HEK293 (cell line): ENCODE data around the gene RHOF.

Source experiments
- FEZF1 ChIP-seq: fragments of 450-650 bp; formaldehyde crosslinking; IDR thresholded peaks from 2 replicates; pipeline ENCODE4 v1.5.1; 2016; ENCODE audit warnings: missing biosample characterization, missing genetic modification characterization
- GFI1B ChIP-seq: fragments of 450-650 bp; formaldehyde crosslinking; IDR thresholded peaks from 2 replicates; pipeline ENCODE4 v1.5.1; 2016; ENCODE audit warnings: missing biosample characterization, missing genetic modification characterization
- KLF7 ChIP-seq: fragments of 450-650 bp; formaldehyde crosslinking; IDR thresholded peaks from 2 replicates; pipeline ENCODE4 v1.5.1; 2016; ENCODE audit warnings: missing biosample characterization, missing genetic modification characterization, borderline replicate concordance
- MYNN ChIP-seq: fragments of 450-650 bp; formaldehyde crosslinking; IDR thresholded peaks from 2 replicates; pipeline ENCODE4 v1.5.1; 2016; ENCODE audit warnings: missing biosample characterization, missing genetic modification characterization, borderline replicate concordance
- PRDM6 ChIP-seq: fragments of 450-650 bp; formaldehyde crosslinking; IDR thresholded peaks from 2 replicates; pipeline ENCODE4 v1.5.1; 2017; ENCODE audit warnings: missing biosample characterization, missing genetic modification characterization
- REPIN1 ChIP-seq: fragments of 450-650 bp; formaldehyde crosslinking; IDR thresholded peaks from 2 replicates; pipeline ENCODE4 v1.5.1; 2017; ENCODE audit warnings: missing biosample characterization, missing genetic modification characterization, low read depth
- SCRT2 ChIP-seq: fragments of 450-650 bp; formaldehyde crosslinking; IDR thresholded peaks from 2 replicates; pipeline ENCODE4 v1.5.1; 2016; ENCODE audit warnings: missing biosample characterization, missing genetic modification characterization
- ZBTB1 ChIP-seq: fragments of 450-650 bp; formaldehyde crosslinking; IDR thresholded peaks from 2 replicates; pipeline ENCODE4 v1.5.1; 2016; ENCODE audit warnings: missing biosample characterization, missing genetic modification characterization
- ZFHX2 ChIP-seq: fragments of 450-650 bp; formaldehyde crosslinking; conservative IDR thresholded peaks from 2 replicates; pipeline ENCODE4 v1.5.1; 2016; ENCODE audit warnings: missing biosample characterization, missing genetic modification characterization
- ZFP3 ChIP-seq: fragments of 450-650 bp; formaldehyde crosslinking; IDR thresholded peaks from 2 replicates; pipeline ENCODE4 v1.5.1; 2016; ENCODE audit warnings: low read depth, missing biosample characterization, missing genetic modification characterization
- ZFP69B ChIP-seq: fragments of 450-650 bp; formaldehyde crosslinking; IDR thresholded peaks from 2 replicates; pipeline ENCODE4 v1.5.1; 2016; ENCODE audit warnings: missing biosample characterization, missing genetic modification characterization
- ZNF174 ChIP-seq: fragments of 450-650 bp; formaldehyde crosslinking; IDR thresholded peaks from 2 replicates; pipeline ENCODE4 v1.5.0; 2017; ENCODE audit warnings: missing biosample characterization, mild to moderate bottlenecking, missing genetic modification characterization
- ZNF221 ChIP-seq: fragments of 450-650 bp; formaldehyde crosslinking; IDR thresholded peaks from 2 replicates; pipeline ENCODE4 v1.5.1; 2017; ENCODE audit warnings: missing biosample characterization, missing genetic modification characterization, borderline replicate concordance
- ZNF335 ChIP-seq: fragments of 450-650 bp; formaldehyde crosslinking; conservative IDR thresholded peaks from 2 replicates; pipeline ENCODE4 v1.5.1; 2016; ENCODE audit warnings: missing biosample characterization, missing genetic modification characterization
- ZNF394 ChIP-seq: fragments of 450-650 bp; formaldehyde crosslinking; IDR thresholded peaks from 2 replicates; pipeline ENCODE4 v1.5.1; 2016; ENCODE audit warnings: missing biosample characterization, missing genetic modification characterization, mild to moderate bottlenecking, moderate library complexity, borderline replicate concordance
- ZNF433 ChIP-seq: fragments of 450-650 bp; formaldehyde crosslinking; IDR thresholded peaks from 2 replicates; pipeline ENCODE4 v1.5.1; 2016; ENCODE audit warnings: missing biosample characterization, missing genetic modification characterization, low read depth
- ZNF549 ChIP-seq: fragments of 450-650 bp; IDR thresholded peaks from 2 replicates; pipeline ENCODE4 v1.5.1; 2018; ENCODE audit warnings: missing biosample characterization, missing genetic modification characterization, mild to moderate bottlenecking, inconsistent platforms, moderate library complexity
- ZNF558 ChIP-seq: fragments of 450-650 bp; formaldehyde crosslinking; IDR thresholded peaks from 2 replicates; pipeline ENCODE4 v1.5.1; 2016; ENCODE audit warnings: missing biosample characterization, missing genetic modification characterization
- ZNF610 ChIP-seq: fragments of 450-650 bp; formaldehyde crosslinking; IDR thresholded peaks from 2 replicates; pipeline ENCODE4 v1.5.1; 2016; ENCODE audit warnings: missing biosample characterization, missing genetic modification characterization, borderline replicate concordance
- ZNF621 ChIP-seq: fragments of 450-650 bp; formaldehyde crosslinking; IDR thresholded peaks from 2 replicates; pipeline ENCODE4 v1.5.1; 2017; ENCODE audit warnings: missing biosample characterization, missing genetic modification characterization
- ZNF639 ChIP-seq: fragments of 450-650 bp; formaldehyde crosslinking; IDR thresholded peaks from 2 replicates; pipeline ENCODE4 v1.5.1; 2016; ENCODE audit warnings: missing biosample characterization, missing genetic modification characterization
- ZNF692 ChIP-seq: fragments of 450-650 bp; formaldehyde crosslinking; IDR thresholded peaks from 2 replicates; pipeline ENCODE4 v1.5.1; 2016; ENCODE audit warnings: missing biosample characterization, missing genetic modification characterization
- ZNF701 ChIP-seq: fragments of 450-650 bp; formaldehyde crosslinking; IDR thresholded peaks from 2 replicates; pipeline ENCODE4 v1.5.1; 2016; ENCODE audit warnings: missing biosample characterization, missing genetic modification characterization
- ZNF704 ChIP-seq: fragments of 450-650 bp; formaldehyde crosslinking; IDR thresholded peaks from 2 replicates; pipeline ENCODE4 v1.5.1; 2016; ENCODE audit warnings: missing biosample characterization, missing genetic modification characterization
- ZNF768 ChIP-seq: fragments of 450-650 bp; formaldehyde crosslinking; IDR thresholded peaks from 2 replicates; pipeline ENCODE4 v1.5.1; 2018; ENCODE audit warnings: missing biosample characterization, mild to moderate bottlenecking, missing genetic modification characterization
- ZSCAN30 ChIP-seq: fragments of 450-650 bp; IDR thresholded peaks from 2 replicates; pipeline ENCODE4 v1.5.1; 2018; ENCODE audit warnings: missing biosample characterization, mild to moderate bottlenecking, missing genetic modification characterization, moderate library complexity
- TF ChIP-seq, protein P1 (sequence below): fragments of 450-650 bp; formaldehyde crosslinking; IDR thresholded peaks from 2 replicates; pipeline ENCODE4 v1.5.1; 2016; ENCODE audit warnings: missing biosample characterization, missing genetic modification characterization, low read depth
- TF ChIP-seq, protein P2 (sequence below): fragments of 450-650 bp; formaldehyde crosslinking; IDR thresholded peaks from 2 replicates; pipeline ENCODE4 v1.5.1; 2016; ENCODE audit warnings: missing biosample characterization, missing genetic modification characterization
- TF ChIP-seq, protein P3 (sequence below): fragments of 450-650 bp; formaldehyde crosslinking; IDR thresholded peaks from 2 replicates; pipeline ENCODE4 v1.5.1; 2016; ENCODE audit warnings: missing biosample characterization, missing genetic modification characterization

Gene RHOF

DNA sequence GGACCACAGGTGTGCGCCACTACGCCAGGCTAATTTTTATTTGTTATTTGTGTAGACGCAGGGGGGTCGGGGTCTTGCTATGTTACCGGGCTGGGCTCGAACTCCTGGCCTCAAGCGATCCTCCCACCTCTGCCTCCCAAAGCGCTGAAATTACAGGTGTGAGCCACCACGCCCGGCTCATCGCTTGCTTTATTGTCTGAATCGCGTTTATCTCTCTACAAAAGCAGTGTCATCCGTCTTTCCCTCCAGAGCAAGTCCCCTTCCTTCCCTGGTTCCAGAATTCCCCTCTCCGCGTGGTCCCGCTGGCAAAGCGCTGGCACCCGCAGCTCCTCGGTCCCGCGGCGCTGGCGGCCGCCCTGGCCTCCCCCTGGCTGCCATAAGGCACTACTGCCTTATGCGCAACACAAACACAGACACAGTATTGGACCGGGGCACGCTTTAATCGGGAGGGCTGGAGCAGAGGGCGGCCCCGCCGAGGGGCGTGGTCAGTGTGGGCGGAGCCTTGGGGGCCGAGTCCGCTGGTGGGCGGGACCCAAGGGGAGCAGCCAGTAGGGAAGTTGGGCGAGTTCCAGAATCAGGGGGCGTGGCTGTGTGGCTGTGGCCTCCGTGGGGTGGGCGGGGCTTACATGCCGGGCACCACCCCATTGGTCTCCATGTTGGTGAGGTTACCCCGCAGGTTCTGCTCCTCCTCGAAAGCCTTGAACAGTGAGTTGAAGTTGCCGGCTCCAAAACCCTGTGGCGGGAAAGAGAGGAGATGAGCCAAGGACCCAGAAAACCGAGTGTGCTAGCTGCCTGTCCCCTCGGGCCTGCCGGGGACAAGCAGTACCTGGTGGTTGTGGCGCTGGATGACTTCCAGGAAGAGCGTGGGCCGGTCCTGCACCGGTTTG is 45.9 kb upstream of the RHOF start (continued):
- TF ChIP-seq ZNF221 (tag by site-specific recombination) = no peak
- TF ChIP-seq ZNF701 (tag by site-specific recombination) = no peak
- TF ChIP-seq ZNF639 = 0 out of 2 replicates have a peak, but pooled peaks have one; percentile 16
- TF ChIP-seq ZNF558 = no peak
- TF ChIP-seq, protein P1, sequence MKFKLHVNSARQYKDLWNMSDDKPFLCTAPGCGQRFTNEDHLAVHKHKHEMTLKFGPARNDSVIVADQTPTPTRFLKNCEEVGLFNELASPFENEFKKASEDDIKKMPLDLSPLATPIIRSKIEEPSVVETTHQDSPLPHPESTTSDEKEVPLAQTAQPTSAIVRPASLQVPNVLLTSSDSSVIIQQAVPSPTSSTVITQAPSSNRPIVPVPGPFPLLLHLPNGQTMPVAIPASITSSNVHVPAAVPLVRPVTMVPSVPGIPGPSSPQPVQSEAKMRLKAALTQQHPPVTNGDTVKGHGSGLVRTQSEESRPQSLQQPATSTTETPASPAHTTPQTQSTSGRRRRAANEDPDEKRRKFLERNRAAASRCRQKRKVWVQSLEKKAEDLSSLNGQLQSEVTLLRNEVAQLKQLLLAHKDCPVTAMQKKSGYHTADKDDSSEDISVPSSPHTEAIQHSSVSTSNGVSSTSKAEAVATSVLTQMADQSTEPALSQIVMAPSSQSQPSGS (tag by site-specific recombination) = no peak
- no peak for TF ChIP-seq ZNF174 (tag by site-specific recombination)
- TF ChIP-seq, protein P2, sequence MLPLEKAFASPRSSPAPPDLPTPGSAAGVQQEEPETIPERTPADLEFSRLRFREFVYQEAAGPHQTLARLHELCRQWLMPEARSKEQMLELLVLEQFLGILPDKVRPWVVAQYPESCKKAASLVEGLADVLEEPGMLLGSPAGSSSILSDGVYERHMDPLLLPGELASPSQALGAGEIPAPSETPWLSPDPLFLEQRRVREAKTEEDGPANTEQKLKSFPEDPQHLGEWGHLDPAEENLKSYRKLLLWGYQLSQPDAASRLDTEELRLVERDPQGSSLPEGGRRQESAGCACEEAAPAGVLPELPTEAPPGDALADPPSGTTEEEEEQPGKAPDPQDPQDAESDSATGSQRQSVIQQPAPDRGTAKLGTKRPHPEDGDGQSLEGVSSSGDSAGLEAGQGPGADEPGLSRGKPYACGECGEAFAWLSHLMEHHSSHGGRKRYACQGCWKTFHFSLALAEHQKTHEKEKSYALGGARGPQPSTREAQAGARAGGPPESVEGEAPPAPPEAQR (tag by site-specific recombination) = no peak
- TF ChIP-seq ZNF433 (tag by site-specific recombination) = no peak
- TF ChIP-seq ZBTB1 (tag by site-specific recombination) = no peak
- TF ChIP-seq, protein P3, sequence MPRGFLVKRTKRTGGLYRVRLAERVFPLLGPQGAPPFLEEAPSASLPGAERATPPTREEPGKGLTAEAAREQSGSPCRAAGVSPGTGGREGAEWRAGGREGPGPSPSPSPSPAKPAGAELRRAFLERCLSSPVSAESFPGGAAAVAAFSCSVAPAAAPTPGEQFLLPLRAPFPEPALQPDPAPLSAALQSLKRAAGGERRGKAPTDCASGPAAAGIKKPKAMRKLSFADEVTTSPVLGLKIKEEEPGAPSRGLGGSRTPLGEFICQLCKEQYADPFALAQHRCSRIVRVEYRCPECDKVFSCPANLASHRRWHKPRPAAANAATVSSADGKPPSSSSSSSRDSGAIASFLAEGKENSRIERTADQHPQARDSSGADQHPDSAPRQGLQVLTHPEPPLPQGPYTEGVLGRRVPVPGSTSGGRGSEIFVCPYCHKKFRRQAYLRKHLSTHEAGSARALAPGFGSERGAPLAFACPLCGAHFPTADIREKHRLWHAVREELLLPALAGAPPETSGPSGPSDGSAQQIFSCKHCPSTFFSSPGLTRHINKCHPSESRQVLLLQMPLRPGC (tag by site-specific recombination) = peak; percentile 42; the same call in 1 of the 2 replicates
- peak; percentile 92 for TF ChIP-seq ZNF335 (tag by site-specific recombination)
- no peak for TF ChIP-seq ZFP3 (tag by site-specific recombination)
- 0 out of 2 replicates have a peak, but pooled peaks have one; percentile 22 for TF ChIP-seq SCRT2 (tag by site-specific recombination)
- TF ChIP-seq ZFP69B (tag by site-specific recombination) = peak; percentile 29; the same call in 1 of the 2 replicates
- TF ChIP-seq FEZF1 (tag by site-specific recombination) = peak; percentile 96
- TF ChIP-seq REPIN1 (tag by site-specific recombination) = no peak
- no peak for TF ChIP-seq ZNF610 (tag by site-specific recombination)
- TF ChIP-seq KLF7 (tag by site-specific recombination) = no peak
- TF ChIP-seq ZNF394 (tag by site-specific recombination) = no peak
- no peak for TF ChIP-seq ZNF704 (tag by site-specific recombination)
- no peak for TF ChIP-seq ZSCAN30 (tag by site-specific recombination)
- TF ChIP-seq GFI1B (tag by site-specific recombination) = no peak
- peak; percentile 11 for TF ChIP-seq ZNF692
- no peak for TF ChIP-seq PRDM6 (tag by site-specific recombination)
- peak; percentile 87 for TF ChIP-seq ZFHX2 (tag by site-specific recombination)
- TF ChIP-seq ZNF768 (tag by site-specific recombination) = no peak
- TF ChIP-seq ZNF549 (tag by site-specific recombination) = no peak
- no peak for TF ChIP-seq MYNN (tag by site-specific recombination)
- no peak for TF ChIP-seq ZNF621
